Lung (tissue), 12 donors: ENCODE data around the gene RREB1. TPM values are rescaled to one million over a fixed set of nuclear protein-coding genes. Genes with fewer than 3 reads are reported as not detected.

Experiments used
- ATAC-seq: fragments of 200-7000 bp; cut with Tn5 transposase; one replicate; pipeline ENCODE4 v1.9.1; 2020; ENCODE audit warnings: moderate number of reproducible peaks; ENCODE audit not compliant: insufficient read depth, low FRiP score
- DNase-seq, 3 donors: peaks; one replicate each; pipeline ENCODE4 v3.0.0-alpha.2; 2013 to 2017
- H3K27ac ChIP-seq, 2 donors: one replicate each; pipeline ENCODE4 v1.5.1; 2013; ENCODE audit warnings: mild to moderate bottlenecking in 2 of 2, moderate library complexity in 2 of 2, control low read depth in 1 of 2, inconsistent platforms in 1 of 2, low read depth in 1 of 2, low read length in 1 of 2
- H3K27me3 ChIP-seq, 3 donors: one replicate each; pipeline ENCODE4 v1.5.1; 2013; ENCODE audit warnings: low read length in 2 of 3; ENCODE audit not compliant: control insufficient read depth in 3 of 3, insufficient read depth in 3 of 3
- H3K36me3 ChIP-seq, 4 donors: one replicate each; pipeline ENCODE4 v1.5.1; 2013; ENCODE audit warnings: low read length in 4 of 4, mild to moderate bottlenecking in 1 of 4, moderate library complexity in 1 of 4; ENCODE audit not compliant: control insufficient read depth in 4 of 4, insufficient read depth in 4 of 4
- H3K4me1 ChIP-seq, 5 donors: one replicate each; pipeline ENCODE4 v1.5.1; 2013; ENCODE audit warnings: low read length in 5 of 5, mild to moderate bottlenecking in 2 of 5, moderate library complexity in 1 of 5; ENCODE audit not compliant: control insufficient read depth in 5 of 5, insufficient read depth in 5 of 5
- H3K4me3 ChIP-seq: one replicate; pipeline ENCODE4 v1.5.1; 2013; ENCODE audit warnings: mild to moderate bottlenecking, control low read depth, moderate library complexity
- H3K9ac ChIP-seq, 2 donors: one replicate each; pipeline ENCODE4 v1.5.1; 2013; ENCODE audit warnings: low read length in 2 of 2, control low read depth in 1 of 2; ENCODE audit not compliant: insufficient read depth in 1 of 2
- H3K9me3 ChIP-seq, 4 donors: one replicate each; pipeline ENCODE4 v1.5.1; 2013; ENCODE audit warnings: low read length in 3 of 4, mild to moderate bottlenecking in 1 of 4, moderate library complexity in 1 of 4; ENCODE audit not compliant: control insufficient read depth in 4 of 4, insufficient read depth in 3 of 4
- WGBS, 2 donors: extraction: QIAGEN DNeasy Blood & Tissue Kit; methylation state at CpG; one replicate each; pipeline ENCODE4 v1.1.7; 2013; 5-methylcytosine and 5-hydroxymethylcytosine counted together
- polyA plus RNA-seq, 2 donors: library from polyadenylated mRNA; stranded (reverse); fragments of 200-250 nt; gene quantifications; one replicate each; pipeline ENCODE4 v1.2.1, GENCODE V29; 2013
- total RNA-seq, 2 donors: library from RNA; depleted of rRNA in 1 of 2; stranded (reverse); fragments of >200 nt in 1 of 2; gene quantifications; one replicate each; pipeline ENCODE4 v1.2.1, GENCODE V29; 2014 to 2021
- TF ChIP-seq, protein P1 (sequence below): IDR thresholded peaks from 2 replicates; pipeline ENCODE4 v1.5.1; 2012; ENCODE audit warnings: mild to moderate bottlenecking; ENCODE audit errors: control extremely low read depth, extremely low read depth
- donor health status: control.
- donor health status: control.
- donor health status: Bipolar disorder and iron deficiency.
- donor health status: healthy.
- donor health status: DM: yes; HTN: yes; CAD: no.

Gene RREB1
- total and polyA plus RNA-seq, 4 donors = 8.9 to 54.7 (median 31.1) TPM

DNA sequence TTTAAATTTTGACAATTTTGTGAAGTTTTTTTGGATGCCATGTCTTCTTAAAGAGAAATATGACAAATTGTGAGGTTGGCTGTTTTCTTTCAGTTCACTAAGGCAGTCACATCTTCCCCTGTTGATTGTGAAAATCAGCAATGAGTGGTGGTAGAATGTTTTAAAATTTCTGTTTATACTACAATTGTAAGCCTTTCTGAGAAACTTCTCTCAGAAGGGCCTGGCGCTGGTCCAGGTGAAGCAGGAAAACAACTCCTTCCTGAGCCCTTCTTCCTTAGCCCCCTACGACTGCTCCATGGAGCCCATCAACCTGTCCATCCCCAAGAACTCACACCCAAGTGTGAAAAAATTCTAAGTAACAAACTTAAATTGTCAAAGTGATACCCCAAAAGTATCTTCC is 124.6 kb downstream of the RREB1 start:
- H3K9me3 ChIP-seq = no peaks in the 10 kb centered on the region
- no peak overlapping the region for H3K9ac ChIP-seq
- no peak overlapping the region for H3K27ac ChIP-seq
- 54% methylated on average over 2 of the region's 2 CpGs for WGBS, 2 donors
- H3K4me3 ChIP-seq = no peak overlapping the region
- ATAC-seq (no peak), DNase-seq (peak in 2 of 3 donors; percentile 34 to 53)
- H3K27me3 ChIP-seq = no peaks in the 10 kb centered on the region
- peaks cover 20 to 58% (median 30%) of the 10 kb centered on the region in 4 donors for H3K36me3 ChIP-seq
- TF ChIP-seq, protein P1, sequence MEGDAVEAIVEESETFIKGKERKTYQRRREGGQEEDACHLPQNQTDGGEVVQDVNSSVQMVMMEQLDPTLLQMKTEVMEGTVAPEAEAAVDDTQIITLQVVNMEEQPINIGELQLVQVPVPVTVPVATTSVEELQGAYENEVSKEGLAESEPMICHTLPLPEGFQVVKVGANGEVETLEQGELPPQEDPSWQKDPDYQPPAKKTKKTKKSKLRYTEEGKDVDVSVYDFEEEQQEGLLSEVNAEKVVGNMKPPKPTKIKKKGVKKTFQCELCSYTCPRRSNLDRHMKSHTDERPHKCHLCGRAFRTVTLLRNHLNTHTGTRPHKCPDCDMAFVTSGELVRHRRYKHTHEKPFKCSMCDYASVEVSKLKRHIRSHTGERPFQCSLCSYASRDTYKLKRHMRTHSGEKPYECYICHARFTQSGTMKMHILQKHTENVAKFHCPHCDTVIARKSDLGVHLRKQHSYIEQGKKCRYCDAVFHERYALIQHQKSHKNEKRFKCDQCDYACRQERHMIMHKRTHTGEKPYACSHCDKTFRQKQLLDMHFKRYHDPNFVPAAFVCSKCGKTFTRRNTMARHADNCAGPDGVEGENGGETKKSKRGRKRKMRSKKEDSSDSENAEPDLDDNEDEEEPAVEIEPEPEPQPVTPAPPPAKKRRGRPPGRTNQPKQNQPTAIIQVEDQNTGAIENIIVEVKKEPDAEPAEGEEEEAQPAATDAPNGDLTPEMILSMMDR = no peak
- H3K4me1 ChIP-seq = peaks cover 0 to 8% (median 4%) of the 10 kb centered on the region in 5 donors

DNA sequence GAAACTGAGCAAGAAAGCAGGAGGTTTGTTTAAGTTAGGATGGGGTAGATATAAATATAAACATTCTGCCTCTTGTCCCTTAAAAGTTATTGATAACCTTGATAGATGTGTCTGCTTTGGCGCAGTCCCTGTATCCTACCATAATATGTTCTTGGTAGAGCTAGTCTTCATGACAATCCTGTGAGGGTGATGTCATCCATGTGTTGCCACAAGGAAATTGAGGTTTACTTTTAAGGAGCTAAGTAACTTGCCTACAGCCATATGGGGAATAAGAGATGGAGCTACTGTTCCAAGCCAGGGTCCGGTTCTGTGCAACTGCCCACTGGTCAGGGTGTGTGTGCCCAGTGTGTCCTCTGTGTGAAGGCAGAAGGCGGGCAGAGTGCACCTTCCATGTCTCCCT is 126.8 kb downstream of the RREB1 start:
- no peaks in the 10 kb centered on the region for H3K27me3 ChIP-seq
- H3K4me3 ChIP-seq = no peak overlapping the region
- TF ChIP-seq, protein P1 = no peak
- H3K36me3 ChIP-seq = peaks cover 16 to 49% (median 25%) of the 10 kb centered on the region in 4 donors
- peaks cover 0 to 8% (median 4%) of the 10 kb centered on the region in 5 donors for H3K4me1 ChIP-seq
- ATAC-seq (no peak), DNase-seq (no peak)
- 95 to 97% methylated on average over 3 of the region's 3 CpGs for WGBS, 2 donors
- H3K27ac ChIP-seq = no peak overlapping the region
- H3K9ac ChIP-seq = no peak overlapping the region
- no peaks in the 10 kb centered on the region for H3K9me3 ChIP-seq

DNA sequence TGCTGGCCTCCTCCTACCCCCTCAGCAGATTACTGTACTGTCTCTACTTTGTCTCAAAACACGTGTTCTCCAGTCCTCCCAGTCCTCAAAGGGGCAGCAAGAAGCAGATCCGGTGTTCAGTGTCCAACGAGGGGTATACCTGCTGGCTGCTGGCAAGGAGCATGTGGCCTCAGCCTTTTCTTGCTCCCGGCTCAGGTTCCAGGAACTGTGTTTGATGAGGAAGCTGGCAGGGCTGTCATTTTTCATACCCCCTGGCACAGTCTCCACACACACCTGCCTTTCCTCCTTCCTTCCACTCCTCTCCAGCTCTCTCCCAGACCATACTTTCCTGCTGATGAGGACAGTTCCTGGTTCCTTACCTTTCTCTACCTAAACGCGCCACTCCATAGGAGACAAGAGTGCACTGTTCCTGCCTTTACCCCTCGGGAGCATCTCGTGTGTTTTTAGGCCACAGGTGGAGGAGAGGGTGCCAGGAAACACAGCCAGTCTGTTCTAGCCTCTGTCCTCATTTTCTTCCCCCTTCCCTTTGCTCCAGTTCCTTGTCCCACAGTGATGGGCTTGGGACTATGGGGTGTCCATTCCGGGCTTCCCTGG is 128.0 kb downstream of the RREB1 start:
- Histone ChIP-seq H3K36me3 (peaks cover 7 to 41% (median 19%) of the 10 kb centered on the region in 4 donors), H3K9ac (no peak overlapping the region), H3K9me3 (no peaks in the 10 kb centered on the region), H3K27ac (peak overlapping the region in 1 of 2 donors; percentile 82), H3K27me3 (no peaks in the 10 kb centered on the region), H3K4me3 (no peak overlapping the region), H3K4me1 (peaks cover 0 to 8% (median 4%) of the 10 kb centered on the region in 5 donors)
- ATAC-seq = no peak
- 64 to 76% methylated on average over 9 of the region's 9 CpGs for WGBS, 2 donors
- TF ChIP-seq, protein P1 = no peak
- DNase-seq = peak in 1 of 3 donors; percentile 2
